Measurements from ENCODE around the gene PRKAG2. TPM values are rescaled to one million over a fixed set of nuclear protein-coding genes. Genes with fewer than 3 reads are reported as not detected.
A peak's percentile ranks its signal among the peaks of the same experiment; 100 is the strongest.

The PRKAG2 gene
- total RNA-seq, 3 donors from 2014 or later, result 32.3 to 56.6 (median 34.4) TPM

- TF ChIP-seq POLR2AphosphoS5 (IDR thresholded peaks at IDR 0.05) (no peak), CTCF (IDR thresholded peaks at IDR 0.05) (no peak)
- no peaks in the 10 kb centered on the region for H3K9me3 ChIP-seq
- H3K36me3 ChIP-seq, result no peaks in the 10 kb centered on the region
- H3K4me1 ChIP-seq, result peaks cover 0 to 8% of the 10 kb centered on the region in 2 donors
- intact Hi-C loops (cut with DNase I; ENCODE audit: low total_unique reads), result loop anchor here (10.0 kb wide), 1 partner anchor 100 kb away; no protein-coding TSS in a partner anchor
- H3K27ac ChIP-seq, result no peak overlapping the region
- H3K27me3 ChIP-seq, result no peaks in the 10 kb centered on the region
- H3K4me3 ChIP-seq, result no peak overlapping the region
- DNase-seq (ENCODE audit: low spot score in 2 of 2), result no peak
These were observed 242.3 kb downstream of the PRKAG2 start for GRCh38 chr7:151634643-151635042.

GRCh38 chr7:151633516-151633812 is 243.5 kb downstream of the PRKAG2 start:
- intact Hi-C loops (cut with DNase I; ENCODE audit: low total_unique reads), result loop anchor here (10.0 kb wide), 1 partner anchor 101 kb away; no protein-coding TSS in a partner anchor
- no peak for TF ChIP-seq CTCF (IDR thresholded peaks at IDR 0.05)
- TF ChIP-seq POLR2AphosphoS5 (IDR thresholded peaks at IDR 0.05), result no peak
- no peak for TF ChIP-seq POLR2A (IDR thresholded peaks at IDR 0.05)
- Histone ChIP-seq H3K9me3 (no peaks in the 10 kb centered on the region), H3K4me1 (peaks cover 0 to 8% of the 10 kb centered on the region in 2 donors), H3K27ac (peak overlapping the region in 1 of 2 donors; percentile 93), H3K36me3 (no peaks in the 10 kb centered on the region), H3K4me3 (no peak overlapping the region), H3K27me3 (no peaks in the 10 kb centered on the region)
- no peak for DNase-seq (ENCODE audit: low spot score in 2 of 2)

GRCh38 chr7:151632750-151633515 is 244.0 kb downstream of the PRKAG2 start:
- TF ChIP-seq POLR2A (IDR thresholded peaks at IDR 0.05), result no peak
- no peak for TF ChIP-seq POLR2AphosphoS5 (IDR thresholded peaks at IDR 0.05)
- TF ChIP-seq CTCF (IDR thresholded peaks at IDR 0.05), result no peak
- Histone ChIP-seq H3K27me3 (no peaks in the 10 kb centered on the region), H3K27ac (peak overlapping the region; percentile 93 to 98), H3K4me1 (peaks cover 0 to 8% of the 10 kb centered on the region in 2 donors), H3K9me3 (no peaks in the 10 kb centered on the region), H3K36me3 (no peaks in the 10 kb centered on the region), H3K4me3 (peak overlapping the region; percentile 55 to 91 (median 67))
- DNase-seq (ENCODE audit: low spot score in 2 of 2), result peak in 1 of 2 donors; percentile 35
- intact Hi-C loops (cut with DNase I; ENCODE audit: low total_unique reads), result loop anchor here (10.0 kb wide), 1 partner anchor 102 kb away; no protein-coding TSS in a partner anchor

- peak; percentile 74 to 75 for DNase-seq (ENCODE audit: low spot score in 2 of 2)
- intact Hi-C loops (cut with DNase I; ENCODE audit: low total_unique reads), result loop anchor here (10.0 kb wide), 1 partner anchor 103 kb away; no protein-coding TSS in a partner anchor
- Histone ChIP-seq H3K9me3 (no peaks in the 10 kb centered on the region), H3K4me1 (peaks cover 0 to 8% of the 10 kb centered on the region in 2 donors), H3K36me3 (no peaks in the 10 kb centered on the region), H3K27me3 (no peaks in the 10 kb centered on the region), H3K4me3 (peak overlapping the region; percentile 55 to 91 (median 67)), H3K27ac (peak overlapping the region; percentile 93 to 98)
- TF ChIP-seq POLR2AphosphoS5 (IDR thresholded peaks at IDR 0.05) (no peak), CTCF (IDR thresholded peaks at IDR 0.05) (no peak), POLR2A (IDR thresholded peaks at IDR 0.05) (no peak)
These were observed 244.8 kb downstream of the PRKAG2 start for GRCh38 chr7:151631953-151632749.

Data from breast epithelium (tissue), 4 donors.